Neuronal stem cell (in vitro differentiated cells): ENCODE measurements around the gene ITGA4.

Experiments used
- DNase-seq: peaks from one replicate; pipeline ENCODE4 v3.0.0-alpha.2; 2013; ENCODE audit warnings: low spot score
- H2AFZ ChIP-seq: one replicate; pipeline ENCODE4 v1.6.1; 2013; ENCODE audit warnings: mild to moderate bottlenecking, low read length, inconsistent platforms
- H2AK5ac ChIP-seq: 2 replicates; pipeline ENCODE4 v1.6.1; 2013; ENCODE audit warnings: low read depth, mild to moderate bottlenecking, inconsistent platforms, low read length, moderate library complexity, mixed read lengths
- H2BK120ac ChIP-seq: 2 replicates; pipeline ENCODE4 v1.6.1; 2013; ENCODE audit warnings: low read depth, mild to moderate bottlenecking, inconsistent platforms, low read length, moderate library complexity, mixed read lengths
- H2BK12ac ChIP-seq: one replicate; pipeline ENCODE4 v1.6.1; 2013; ENCODE audit warnings: low read length, inconsistent platforms
- H2BK15ac ChIP-seq: 2 replicates; pipeline ENCODE4 v1.6.1; 2013; ENCODE audit warnings: mild to moderate bottlenecking, low read length, inconsistent platforms, mixed read lengths
- H2BK5ac ChIP-seq: one replicate; pipeline ENCODE4 v1.6.1; 2013; ENCODE audit warnings: inconsistent platforms, mild to moderate bottlenecking, low read length, moderate library complexity
- H3K14ac ChIP-seq: one replicate; pipeline ENCODE4 v1.6.1; 2013; ENCODE audit warnings: low read length, inconsistent platforms
- H3K18ac ChIP-seq: 2 replicates; pipeline ENCODE4 v1.6.1; 2013; ENCODE audit warnings: low read length, inconsistent platforms
- H3K23ac ChIP-seq: 2 replicates; pipeline ENCODE4 v1.6.1; 2013; ENCODE audit warnings: low read depth, mild to moderate bottlenecking, mixed read lengths, low read length, inconsistent platforms; ENCODE audit not compliant: poor library complexity
- H3K27ac ChIP-seq: replicated peaks from 3 replicates; pipeline ENCODE4 v1.5.1; 2013; ENCODE audit warnings: low read length, inconsistent platforms
- H3K27me3 ChIP-seq, 3 experiments: 2 replicates each; pipeline ENCODE4 v1.6.1; 2013; ENCODE audit warnings: low read length in 3 of 3, mild to moderate bottlenecking in 2 of 3, inconsistent platforms in 1 of 3, low read depth in 1 of 3, mixed read lengths in 1 of 3, moderate library complexity in 1 of 3; ENCODE audit not compliant: control insufficient read depth in 3 of 3, insufficient read depth in 3 of 3
- H3K36me3 ChIP-seq, 2 donors: replicated peaks in 1 of 2; 2 replicates each; pipeline ENCODE4 v1.6.1; 2013; ENCODE audit warnings: low read length in 2 of 2; ENCODE audit not compliant: control insufficient read depth in 2 of 2, insufficient read depth in 2 of 2
- H3K4ac ChIP-seq: 2 replicates; pipeline ENCODE4 v1.6.1; 2013; ENCODE audit warnings: inconsistent platforms, mild to moderate bottlenecking, low read length, moderate library complexity
- H3K4me1 ChIP-seq, 2 donors: 1 replicate in 1 of 2; 2 replicates in 1 of 2; pipeline ENCODE4 v1.6.1; 2013; ENCODE audit warnings: low read length in 2 of 2, low read depth in 1 of 2; ENCODE audit not compliant: control insufficient read depth in 2 of 2, insufficient read depth in 1 of 2
- H3K4me2 ChIP-seq: one replicate; pipeline ENCODE4 v1.6.1; 2013; ENCODE audit warnings: mild to moderate bottlenecking, low read length, inconsistent platforms; ENCODE audit not compliant: insufficient read depth, poor library complexity, severe bottlenecking
- H3K4me3 ChIP-seq, 2 donors: 2 replicates each; pipeline ENCODE4 v1.5.1; 2013; ENCODE audit warnings: low read length in 2 of 2, mild to moderate bottlenecking in 2 of 2, inconsistent platforms in 1 of 2, moderate library complexity in 1 of 2
- H3K79me1 ChIP-seq: one replicate; pipeline ENCODE4 v1.6.1; 2013; ENCODE audit warnings: low read depth, mild to moderate bottlenecking, inconsistent platforms, low read length, moderate library complexity
- H3K9ac ChIP-seq: one replicate; pipeline ENCODE4 v1.6.1; 2013; ENCODE audit warnings: mild to moderate bottlenecking, low read depth, low read length, inconsistent platforms; ENCODE audit not compliant: poor library complexity
- H3K9me3 ChIP-seq, 2 donors: replicated peaks in 1 of 2; 2 replicates each; pipeline versions ENCODE3 to v1.6.1; 2013; ENCODE audit warnings: low read length in 2 of 2, mild to moderate bottlenecking in 2 of 2, inconsistent platforms in 1 of 2, low read depth in 1 of 2, mixed read lengths in 1 of 2, moderate library complexity in 1 of 2; ENCODE audit not compliant: control insufficient read depth in 2 of 2, insufficient read depth in 1 of 2
- H4K8ac ChIP-seq: one replicate; pipeline ENCODE4 v1.6.1; 2013; ENCODE audit warnings: low read depth, mild to moderate bottlenecking, inconsistent platforms, low read length, moderate library complexity
- H4K91ac ChIP-seq: one replicate; pipeline ENCODE4 v1.6.1; 2013; ENCODE audit warnings: low read length, low read depth, mild to moderate bottlenecking, inconsistent platforms; ENCODE audit not compliant: poor library complexity
- WGBS, 2 donors: extraction: QIAGEN DNeasy Blood & Tissue Kit; methylation state at CpG; one replicate each; pipeline ENCODE4 v1.1.7; 2013; ENCODE audit warnings: missing lambda C conversion rate in 2 of 2, mixed read lengths in 1 of 2; ENCODE audit not compliant: insufficient read length in 2 of 2, insufficient replicate concordance in 1 of 2; ENCODE audit errors: extremely low coverage in 2 of 2; 5-methylcytosine and 5-hydroxymethylcytosine counted together

The ITGA4 gene

GRCh38 chr2:181430406-181431118 is 26.6 kb upstream of the ITGA4 start:
- WGBS, 2 donors = no CpG with 5 or more reads among the region's 3 CpGs

GRCh38 chr2:181431674-181432073 is 25.5 kb upstream of the ITGA4 start:
- H3K9ac ChIP-seq = no peak overlapping the region
- no peak overlapping the region for H3K4ac ChIP-seq
- no peak overlapping the region for H2AK5ac ChIP-seq
- H3K4me3 ChIP-seq = no peak overlapping the region
- H2BK5ac ChIP-seq = no peak overlapping the region
- peaks cover 0 to under 1% of the 10 kb centered on the region in 2 donors for H3K4me1 ChIP-seq
- no peaks in the 10 kb centered on the region for H3K27me3 ChIP-seq
- no peak for DNase-seq
- no peak overlapping the region for H3K14ac ChIP-seq
- no peak overlapping the region for H3K23ac ChIP-seq
- no peak overlapping the region for H3K27ac ChIP-seq
- H2BK15ac ChIP-seq = no peak overlapping the region
- H2BK120ac ChIP-seq = no peak overlapping the region
- no peak overlapping the region for H3K4me2 ChIP-seq
- H3K79me1 ChIP-seq = no peaks in the 10 kb centered on the region
- no peak overlapping the region for H2AFZ ChIP-seq
- H3K9me3 ChIP-seq = no peaks in the 10 kb centered on the region
- H2BK12ac ChIP-seq = no peak overlapping the region
- no peaks in the 10 kb centered on the region for H3K36me3 ChIP-seq
- H4K91ac ChIP-seq = no peak overlapping the region
- no peak overlapping the region for H3K18ac ChIP-seq
- no peak overlapping the region for H4K8ac ChIP-seq

More at GRCh38 chr2:181430406-181431118, 26.6 kb upstream of the ITGA4 start:
- Histone ChIP-seq H2BK120ac (no peak overlapping the region), H3K9ac (no peak overlapping the region), H2AFZ (no peak overlapping the region), H2AK5ac (no peak overlapping the region), H3K23ac (no peak overlapping the region), H3K4me2 (no peak overlapping the region), H3K79me1 (no peaks in the 10 kb centered on the region), H3K18ac (no peak overlapping the region), H3K4ac (no peak overlapping the region), H2BK12ac (no peak overlapping the region), H4K91ac (no peak overlapping the region), H3K4me1 (peaks cover 0 to 2% of the 10 kb centered on the region in 2 donors), H2BK5ac (no peak overlapping the region), H3K36me3 (no peaks in the 10 kb centered on the region), H3K27ac (no peak overlapping the region), H3K14ac (no peak overlapping the region), H4K8ac (no peak overlapping the region), H2BK15ac (no peak overlapping the region), H3K4me3 (no peak overlapping the region), H3K27me3 (peaks cover 0 to 3% (median 0%) of the 10 kb centered on the region in 3 experiments), H3K9me3 (no peaks in the 10 kb centered on the region)
- DNase-seq = no peak

- Histone ChIP-seq H2BK15ac (no peak overlapping the region), H2AFZ (no peak overlapping the region), H4K8ac (no peak overlapping the region), H3K9ac (no peak overlapping the region), H3K14ac (no peak overlapping the region), H3K27me3 (no peaks in the 10 kb centered on the region), H3K18ac (no peak overlapping the region), H3K79me1 (no peaks in the 10 kb centered on the region), H3K4me2 (no peak overlapping the region), H3K23ac (no peak overlapping the region), H2BK5ac (no peak overlapping the region), H2AK5ac (no peak overlapping the region), H3K4me3 (no peak overlapping the region), H2BK120ac (no peak overlapping the region), H2BK12ac (no peak overlapping the region), H3K27ac (no peak overlapping the region), H3K9me3 (no peaks in the 10 kb centered on the region), H4K91ac (no peak overlapping the region), H3K4ac (no peak overlapping the region), H3K36me3 (no peaks in the 10 kb centered on the region), H3K4me1 (no peaks in the 10 kb centered on the region)
- no peak for DNase-seq
- WGBS, 2 donors = no CpG with 5 or more reads among the region's 1 CpG
These were observed 18.9 kb upstream of the ITGA4 start for GRCh38 chr2:181438261-181438660.

DNA sequence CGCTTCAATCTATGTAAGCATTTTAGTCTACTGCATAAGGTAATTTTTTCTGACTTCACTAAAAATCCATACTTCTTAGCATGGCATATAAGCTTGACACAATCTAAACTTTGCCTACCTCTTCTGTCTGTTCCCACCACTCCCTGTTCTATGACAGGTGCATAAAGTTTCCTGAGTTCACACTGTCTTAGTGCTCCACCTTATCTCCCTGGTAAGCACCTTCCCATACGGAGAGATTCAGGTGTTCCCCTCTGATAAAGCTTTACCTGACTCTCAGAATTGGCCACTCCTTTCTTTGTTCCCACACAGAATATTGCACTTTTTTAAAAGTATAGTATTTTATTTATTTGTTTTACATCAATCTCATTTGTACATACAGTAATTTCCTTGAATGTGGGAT is 16.8 kb upstream of the ITGA4 start:
- Histone ChIP-seq H2AFZ (no peak overlapping the region), H3K27me3 (no peaks in the 10 kb centered on the region), H3K27ac (no peak overlapping the region), H4K8ac (no peak overlapping the region), H2AK5ac (no peak overlapping the region), H2BK120ac (no peak overlapping the region), H3K14ac (no peak overlapping the region), H3K18ac (no peak overlapping the region), H2BK5ac (no peak overlapping the region), H4K91ac (no peak overlapping the region), H3K4me2 (no peak overlapping the region), H3K9me3 (no peaks in the 10 kb centered on the region), H2BK12ac (no peak overlapping the region), H2BK15ac (no peak overlapping the region), H3K79me1 (no peaks in the 10 kb centered on the region), H3K23ac (no peak overlapping the region), H3K4me3 (no peak overlapping the region), H3K36me3 (no peaks in the 10 kb centered on the region), H3K9ac (no peak overlapping the region), H3K4ac (no peak overlapping the region), H3K4me1 (no peaks in the 10 kb centered on the region)
- DNase-seq = no peak
- WGBS, 2 donors = no CpG with 5 or more reads among the region's 2 CpGs
